ENCODE data around the gene CAPZB. TPM values are rescaled to one million over a fixed set of nuclear protein-coding genes. Genes with fewer than 3 reads are reported as not detected.

The CAPZB gene
- total RNA-seq, 1 donor from 2014 or later = 326 TPM

DNA sequence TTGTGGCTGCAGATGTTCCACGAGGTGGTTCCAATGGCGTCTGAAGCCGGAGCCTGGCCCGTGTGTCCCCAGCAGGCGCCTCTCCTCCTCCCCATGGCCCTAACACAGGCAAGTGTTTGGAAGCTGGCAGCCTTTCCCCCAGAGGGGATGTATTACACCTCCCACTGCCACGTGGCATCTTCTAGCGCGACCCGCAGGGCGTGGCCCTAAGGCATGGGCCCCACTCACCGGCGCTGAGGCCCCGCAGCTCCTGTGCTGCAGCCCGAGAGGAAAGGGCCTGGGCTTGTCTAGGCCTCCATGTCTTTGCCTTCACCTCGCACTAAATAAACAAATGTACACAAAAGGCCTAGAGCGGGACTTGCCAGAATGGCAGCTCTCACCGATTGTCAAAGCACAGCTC, 135.3 kb downstream of the CAPZB start:
- no peak for TF ChIP-seq CTCF (IDR thresholded peaks at IDR 0.05; ENCODE audit: partially characterized antibody, unreplicated experiment)
- Mint-ChIP-seq H3K27me3 (ENCODE audit: unreplicated experiment) (peaks cover 5% of the 10 kb centered on the region), H3K4me3 (ENCODE audit: unreplicated experiment) (no peak overlapping the region), H3K36me3 (ENCODE audit: unreplicated experiment) (no peaks in the 10 kb centered on the region), H3K9me3 (ENCODE audit: unreplicated experiment) (peaks cover 6% of the 10 kb centered on the region), H3K4me1 (ENCODE audit: low read depth, unreplicated experiment) (no peaks in the 10 kb centered on the region), H3K27ac (ENCODE audit: unreplicated experiment) (no peak overlapping the region)
- DNase-seq = no peak

- Mint-ChIP-seq H3K27me3 (ENCODE audit: unreplicated experiment) (peaks cover 7% of the 10 kb centered on the region), H3K4me3 (ENCODE audit: unreplicated experiment) (no peak overlapping the region), H3K36me3 (ENCODE audit: unreplicated experiment) (no peaks in the 10 kb centered on the region), H3K4me1 (ENCODE audit: low read depth, unreplicated experiment) (peaks cover 1% of the 10 kb centered on the region), H3K27ac (ENCODE audit: unreplicated experiment) (no peak overlapping the region), H3K9me3 (ENCODE audit: unreplicated experiment) (peaks cover 7% of the 10 kb centered on the region)
- DNase-seq = no peak
- no peak for TF ChIP-seq CTCF (IDR thresholded peaks at IDR 0.05; ENCODE audit: partially characterized antibody, unreplicated experiment)
Observed at GRCh38 chr1:19348441-19349198, 136.7 kb downstream of the CAPZB start.

- no peak for TF ChIP-seq CTCF (IDR thresholded peaks at IDR 0.05; ENCODE audit: partially characterized antibody, unreplicated experiment)
- peaks cover 1% of the 10 kb centered on the region for H3K4me1 Mint-ChIP-seq (ENCODE audit: low read depth, unreplicated experiment)
- no peaks in the 10 kb centered on the region for H3K36me3 Mint-ChIP-seq (ENCODE audit: unreplicated experiment)
- no peak for DNase-seq
- H3K4me3 Mint-ChIP-seq (ENCODE audit: unreplicated experiment) = no peak overlapping the region
- H3K27ac Mint-ChIP-seq (ENCODE audit: unreplicated experiment) = no peak overlapping the region
- H3K9me3 Mint-ChIP-seq (ENCODE audit: unreplicated experiment) = peaks cover 5% of the 10 kb centered on the region
- H3K27me3 Mint-ChIP-seq (ENCODE audit: unreplicated experiment) = peaks cover 8% of the 10 kb centered on the region
Observed at GRCh38 chr1:19347533-19348172, 137.7 kb downstream of the CAPZB start.

GRCh38 chr1:19346026-19346425, 139.3 kb downstream of the CAPZB start:
- H3K27me3 Mint-ChIP-seq (ENCODE audit: unreplicated experiment) = peaks cover 11% of the 10 kb centered on the region
- no peak overlapping the region for H3K27ac Mint-ChIP-seq (ENCODE audit: unreplicated experiment)
- H3K9me3 Mint-ChIP-seq (ENCODE audit: unreplicated experiment) = peaks cover 5% of the 10 kb centered on the region
- H3K4me1 Mint-ChIP-seq (ENCODE audit: low read depth, unreplicated experiment) = peaks cover 6% of the 10 kb centered on the region
- DNase-seq = no peak
- no peaks in the 10 kb centered on the region for H3K36me3 Mint-ChIP-seq (ENCODE audit: unreplicated experiment)
- H3K4me3 Mint-ChIP-seq (ENCODE audit: unreplicated experiment) = no peak overlapping the region
- TF ChIP-seq CTCF (IDR thresholded peaks at IDR 0.05; ENCODE audit: partially characterized antibody, unreplicated experiment) = no peak

GRCh38 chr1:19345391-19345790, 139.9 kb downstream of the CAPZB start:
- H3K9me3 Mint-ChIP-seq (ENCODE audit: unreplicated experiment) = peaks cover 7% of the 10 kb centered on the region
- H3K36me3 Mint-ChIP-seq (ENCODE audit: unreplicated experiment) = no peaks in the 10 kb centered on the region
- no peak for DNase-seq
- H3K27ac Mint-ChIP-seq (ENCODE audit: unreplicated experiment) = peak overlapping the region; percentile 4
- peaks cover 12% of the 10 kb centered on the region for H3K27me3 Mint-ChIP-seq (ENCODE audit: unreplicated experiment)
- H3K4me3 Mint-ChIP-seq (ENCODE audit: unreplicated experiment) = no peak overlapping the region
- peaks cover 6% of the 10 kb centered on the region for H3K4me1 Mint-ChIP-seq (ENCODE audit: low read depth, unreplicated experiment)
- no peak for TF ChIP-seq CTCF (IDR thresholded peaks at IDR 0.05; ENCODE audit: partially characterized antibody, unreplicated experiment)
